Measurements from ENCODE around the gene DMD.
A peak's percentile ranks its signal among the peaks of the same experiment; 100 is the strongest.

The DMD gene

DNA sequence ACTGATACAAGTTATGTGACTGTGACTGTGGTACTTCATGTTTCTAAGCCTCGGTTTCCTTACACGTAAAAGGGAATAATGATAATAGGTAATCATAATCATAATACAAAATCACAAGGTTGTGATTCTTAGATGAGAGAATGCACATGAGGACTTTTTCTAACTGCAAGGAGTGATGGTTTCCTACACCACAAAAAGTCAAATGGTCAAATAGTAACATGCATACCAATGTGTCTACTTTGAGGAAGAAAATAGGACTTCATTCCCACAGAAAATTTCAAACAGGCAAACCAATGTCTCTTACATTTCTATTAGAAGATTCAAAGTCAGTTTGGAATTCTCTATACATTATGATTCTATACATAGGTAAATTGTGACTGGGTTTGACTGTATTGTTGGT, 1770.8 kb downstream of the DMD start:
- Histone ChIP-seq H3K9me3 (no peaks in the 10 kb centered on the region), H3K36me3 (no peaks in the 10 kb centered on the region), H3K4me1 (no peaks in the 10 kb centered on the region), H3K27me3 (no peaks in the 10 kb centered on the region), H3K4me3 (ENCODE audit: low read depth, low read length) (no peak overlapping the region)
- no peak for TF ChIP-seq CTCF (IDR thresholded peaks at IDR 0.05; ENCODE audit: low read depth, low read length)
- no peak for DNase-seq

DNA sequence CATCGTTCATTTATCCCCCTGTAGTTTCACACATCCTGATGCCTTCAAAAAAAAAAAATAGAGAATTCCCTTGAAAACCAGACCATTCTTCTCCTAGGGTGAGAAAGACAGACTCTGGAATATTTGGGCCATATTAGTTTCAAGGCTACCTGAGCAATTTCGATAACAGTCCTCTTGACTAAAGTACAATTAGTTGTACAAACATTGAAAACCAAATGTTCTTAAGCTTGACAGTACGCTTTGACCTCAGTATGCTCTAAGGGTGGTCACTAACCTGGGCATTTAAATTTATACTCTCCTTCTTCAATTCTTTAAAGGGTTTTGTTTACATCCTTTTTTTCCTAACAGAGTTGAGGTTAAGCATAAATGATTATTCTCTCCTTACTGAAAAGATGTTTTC, 1774.9 kb downstream of the DMD start:
- no peak for DNase-seq
- H3K4me1 ChIP-seq = no peaks in the 10 kb centered on the region
- no peaks in the 10 kb centered on the region for H3K9me3 ChIP-seq
- no peak for TF ChIP-seq CTCF (IDR thresholded peaks at IDR 0.05; ENCODE audit: low read depth, low read length)
- H3K36me3 ChIP-seq = no peaks in the 10 kb centered on the region
- no peak overlapping the region for H3K4me3 ChIP-seq (ENCODE audit: low read depth, low read length)
- no peaks in the 10 kb centered on the region for H3K27me3 ChIP-seq

DNA sequence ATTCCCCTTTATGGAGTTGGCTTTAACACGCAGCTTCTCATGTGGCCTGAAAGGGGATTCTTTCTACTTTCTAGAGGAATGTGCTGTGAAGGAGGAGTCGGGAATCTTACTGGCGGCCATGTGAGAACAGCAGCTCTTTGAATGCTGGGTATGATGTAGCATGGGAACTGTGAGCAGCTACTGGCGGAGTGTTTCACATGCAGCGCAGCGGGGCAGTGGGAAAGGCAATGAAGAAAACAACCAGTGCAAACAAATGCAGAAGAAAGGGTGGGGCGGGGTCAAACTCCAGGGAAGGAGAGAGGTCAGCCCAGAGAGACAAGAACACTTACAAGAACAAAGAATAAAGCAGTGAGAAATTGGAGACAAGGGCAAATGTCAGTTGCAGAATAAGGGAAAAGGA, 1775.8 kb downstream of the DMD start:
- no peak overlapping the region for H3K4me3 ChIP-seq (ENCODE audit: low read depth, low read length)
- no peak for DNase-seq
- no peak for TF ChIP-seq CTCF (IDR thresholded peaks at IDR 0.05; ENCODE audit: low read depth, low read length)

GRCh38 chrX:31433856-31434255, 1777.5 kb downstream of the DMD start:
- no peaks in the 10 kb centered on the region for H3K27me3 ChIP-seq
- H3K36me3 ChIP-seq = no peaks in the 10 kb centered on the region
- no peak for TF ChIP-seq CTCF (IDR thresholded peaks at IDR 0.05; ENCODE audit: low read depth, low read length)
- H3K4me1 ChIP-seq = no peaks in the 10 kb centered on the region
- H3K9me3 ChIP-seq = no peaks in the 10 kb centered on the region
- no peak overlapping the region for H3K4me3 ChIP-seq (ENCODE audit: low read depth, low read length)
- no peak for DNase-seq

More for the DNA sequence above, 1775.8 kb downstream of the DMD start:
- H3K9me3 ChIP-seq = no peaks in the 10 kb centered on the region
- H3K4me1 ChIP-seq = no peaks in the 10 kb centered on the region
- no peaks in the 10 kb centered on the region for H3K36me3 ChIP-seq
- no peaks in the 10 kb centered on the region for H3K27me3 ChIP-seq

GRCh38 chrX:31429915-31430314, 1781.4 kb downstream of the DMD start:
- Histone ChIP-seq H3K4me1 (no peaks in the 10 kb centered on the region), H3K4me3 (ENCODE audit: low read depth, low read length) (no peak overlapping the region), H3K27me3 (no peaks in the 10 kb centered on the region), H3K9me3 (no peaks in the 10 kb centered on the region), H3K36me3 (no peaks in the 10 kb centered on the region)
- no peak for TF ChIP-seq CTCF (IDR thresholded peaks at IDR 0.05; ENCODE audit: low read depth, low read length)
- DNase-seq = no peak

DNA sequence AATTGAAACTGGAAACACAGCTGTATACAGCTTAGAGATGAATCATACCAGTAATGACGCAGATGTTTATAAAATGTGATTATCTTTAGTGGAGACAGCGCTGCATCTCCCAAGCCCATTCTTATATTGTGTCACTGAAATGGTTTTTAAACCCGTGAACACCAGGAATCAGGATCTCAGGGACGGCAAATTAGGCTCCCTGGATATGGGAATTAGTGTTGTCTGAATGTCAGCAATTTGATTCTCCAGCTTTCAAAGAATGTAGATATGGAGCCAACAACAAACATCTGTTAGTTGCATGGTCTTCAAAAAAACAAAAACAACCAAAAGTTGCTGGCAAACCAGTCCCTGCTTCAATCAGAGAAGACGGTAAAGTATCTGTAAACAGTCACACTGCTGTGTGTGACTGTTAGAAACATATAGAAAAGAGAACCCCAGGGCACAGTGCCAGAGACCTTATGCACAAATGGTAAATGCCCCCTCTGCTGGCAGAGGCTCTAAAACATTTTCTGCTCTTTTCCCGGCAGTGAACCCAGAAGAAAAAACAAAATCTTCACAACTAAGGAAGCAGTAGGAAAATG, 1787.7 kb downstream of the DMD start:
- peak; percentile 62 for TF ChIP-seq CTCF (IDR thresholded peaks at IDR 0.05; ENCODE audit: low read depth, low read length)
- peak overlapping the region; percentile 24 for H3K4me3 ChIP-seq (ENCODE audit: low read depth, low read length)
- peaks cover 4% of the 10 kb centered on the region; the same call in 1 of the 2 replicates for H3K4me1 ChIP-seq
- H3K27me3 ChIP-seq = no peaks in the 10 kb centered on the region
- DNase-seq = peak; percentile 76
- no peaks in the 10 kb centered on the region for H3K36me3 ChIP-seq
- no peaks in the 10 kb centered on the region for H3K9me3 ChIP-seq

All from BE2C (cell line).